Measurements from ENCODE around the gene GFI1B.

DNA sequence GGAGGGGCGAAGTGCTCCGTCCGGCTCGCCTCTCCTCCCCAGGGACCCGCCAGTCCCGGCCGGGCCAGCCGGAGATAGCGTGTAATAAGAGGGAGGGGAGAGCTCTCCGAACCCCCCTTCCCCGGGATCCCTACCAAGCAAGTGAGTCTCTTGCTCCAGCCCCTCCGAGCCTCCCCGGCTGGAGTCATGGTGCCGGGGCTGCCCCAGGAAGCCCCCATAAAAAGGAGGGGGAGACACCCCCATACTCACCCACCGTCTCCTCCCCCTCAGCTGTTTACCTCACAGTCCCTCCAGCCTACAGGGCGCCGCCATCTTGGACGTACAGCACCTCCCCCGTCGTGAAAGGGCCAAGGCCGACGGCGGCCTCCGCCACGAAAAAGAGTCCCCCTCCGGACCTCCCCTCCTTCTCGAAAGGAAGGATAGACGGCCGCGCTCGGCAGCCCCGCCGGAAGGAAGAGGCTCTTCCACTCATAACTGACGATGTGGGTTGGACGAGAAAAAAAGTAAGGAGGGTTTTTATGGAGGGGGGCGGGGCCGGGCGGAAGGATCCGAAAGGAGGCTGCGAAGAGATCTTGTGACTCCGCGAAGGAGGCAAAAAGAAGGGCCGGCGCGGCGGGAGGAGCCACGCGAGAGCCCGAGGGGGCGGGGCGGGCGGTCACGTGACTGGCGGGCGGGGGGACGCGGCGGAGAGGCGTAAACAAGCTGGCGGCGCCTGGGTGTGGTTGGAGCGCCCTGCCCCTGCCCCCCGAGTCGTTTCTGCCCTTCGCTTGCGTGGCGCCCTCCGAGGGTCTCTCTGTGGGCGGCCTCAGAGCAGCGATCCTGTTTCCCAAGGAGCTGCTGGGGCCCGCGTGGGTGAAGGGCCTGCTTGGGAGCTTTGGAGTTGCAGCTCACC is 34.0 kb upstream of the GFI1B start, which contains the start of gene TSC1:
- TF ChIP-seq PAX5 (IDR thresholded peaks at IDR 0.05; ENCODE audit: borderline replicate concordance, low read depth, low read length) (no peak), ATF7 (IDR thresholded peaks at IDR 0.05; ENCODE audit: low read depth) (peak; percentile 86), CBFB (IDR thresholded peaks at IDR 0.05; ENCODE audit: low read depth) (peak; percentile 70), RCOR1 (conservative IDR thresholded peaks at IDR 0.05; ENCODE audit: low read depth, low read length) (0 out of 2 replicates have a peak, but pooled peaks have one; percentile 64), EP300 (IDR thresholded peaks at IDR 0.05; ENCODE audit: borderline replicate concordance in 1 of 2, control insufficient read depth in 1 of 2, low read depth in 2 of 2, low read length in 2 of 2) (0 out of 4 replicates have a peak, but pooled peaks of 1 of the 2 experiments have one; percentile 23), JUND (IDR thresholded peaks at IDR 0.05; ENCODE audit: low read depth, low read length) (no peak), SMC3 (IDR thresholded peaks at IDR 0.05; ENCODE audit: borderline replicate concordance, low read length) (no peak), RFX5 (IDR thresholded peaks at IDR 0.05; ENCODE audit: low read depth, low read length) (no peak), NFYB (IDR thresholded peaks at IDR 0.05; ENCODE audit: insufficient read depth, low read depth, low read length) (no peak; the same call in 1 of the 2 replicates), ETV6 (conservative IDR thresholded peaks at IDR 0.05 in 1 of 2, IDR thresholded peaks at IDR 0.05 in 1 of 2; ENCODE audit: borderline replicate concordance in 1 of 2, low read depth in 1 of 2) (0 out of 4 replicates have a peak, but pooled peaks of 1 of the 2 experiments have one; percentile 36), ZSCAN29 (IDR thresholded peaks at IDR 0.05) (0 out of 2 replicates have a peak, but pooled peaks have one; percentile 10), POLR2AphosphoS5 (IDR thresholded peaks at IDR 0.05; ENCODE audit: low read length) (peak; percentile 73)
- TF ChIP-seq, protein P1, sequence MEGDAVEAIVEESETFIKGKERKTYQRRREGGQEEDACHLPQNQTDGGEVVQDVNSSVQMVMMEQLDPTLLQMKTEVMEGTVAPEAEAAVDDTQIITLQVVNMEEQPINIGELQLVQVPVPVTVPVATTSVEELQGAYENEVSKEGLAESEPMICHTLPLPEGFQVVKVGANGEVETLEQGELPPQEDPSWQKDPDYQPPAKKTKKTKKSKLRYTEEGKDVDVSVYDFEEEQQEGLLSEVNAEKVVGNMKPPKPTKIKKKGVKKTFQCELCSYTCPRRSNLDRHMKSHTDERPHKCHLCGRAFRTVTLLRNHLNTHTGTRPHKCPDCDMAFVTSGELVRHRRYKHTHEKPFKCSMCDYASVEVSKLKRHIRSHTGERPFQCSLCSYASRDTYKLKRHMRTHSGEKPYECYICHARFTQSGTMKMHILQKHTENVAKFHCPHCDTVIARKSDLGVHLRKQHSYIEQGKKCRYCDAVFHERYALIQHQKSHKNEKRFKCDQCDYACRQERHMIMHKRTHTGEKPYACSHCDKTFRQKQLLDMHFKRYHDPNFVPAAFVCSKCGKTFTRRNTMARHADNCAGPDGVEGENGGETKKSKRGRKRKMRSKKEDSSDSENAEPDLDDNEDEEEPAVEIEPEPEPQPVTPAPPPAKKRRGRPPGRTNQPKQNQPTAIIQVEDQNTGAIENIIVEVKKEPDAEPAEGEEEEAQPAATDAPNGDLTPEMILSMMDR (IDR thresholded peaks at IDR 0.05 in 2 of 3, conservative IDR thresholded peaks at IDR 0.05 in 1 of 3; ENCODE audit: control insufficient read depth in 2 of 3, extremely low read depth in 1 of 3, insufficient read depth in 1 of 3, low read depth in 3 of 3, low read length in 3 of 3) = no peak
- TF ChIP-seq, protein P2, sequence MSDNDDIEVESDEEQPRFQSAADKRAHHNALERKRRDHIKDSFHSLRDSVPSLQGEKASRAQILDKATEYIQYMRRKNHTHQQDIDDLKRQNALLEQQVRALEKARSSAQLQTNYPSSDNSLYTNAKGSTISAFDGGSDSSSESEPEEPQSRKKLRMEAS (IDR thresholded peaks at IDR 0.05; ENCODE audit: low read depth, low read length) = peak; percentile 71; the same call in 1 of the 2 replicates

Data from GM12878 (cell line).